HG02973 (cell line): Measurements from ENCODE around the gene MRPL28.
"Not testable (repeated sequence)": the region's sequence is repeated elsewhere in the genome, so short reads cannot be mapped to it uniquely, and the experiment has no call there.

Experiments used
- ATAC-seq: cut with Tn5 transposase; IDR thresholded peaks from one replicate; pipeline ENCODE4 v1.9.1; 2021; ENCODE audit warnings: moderate library complexity; ENCODE audit not compliant: unreplicated experiment

Gene MRPL28

DNA sequence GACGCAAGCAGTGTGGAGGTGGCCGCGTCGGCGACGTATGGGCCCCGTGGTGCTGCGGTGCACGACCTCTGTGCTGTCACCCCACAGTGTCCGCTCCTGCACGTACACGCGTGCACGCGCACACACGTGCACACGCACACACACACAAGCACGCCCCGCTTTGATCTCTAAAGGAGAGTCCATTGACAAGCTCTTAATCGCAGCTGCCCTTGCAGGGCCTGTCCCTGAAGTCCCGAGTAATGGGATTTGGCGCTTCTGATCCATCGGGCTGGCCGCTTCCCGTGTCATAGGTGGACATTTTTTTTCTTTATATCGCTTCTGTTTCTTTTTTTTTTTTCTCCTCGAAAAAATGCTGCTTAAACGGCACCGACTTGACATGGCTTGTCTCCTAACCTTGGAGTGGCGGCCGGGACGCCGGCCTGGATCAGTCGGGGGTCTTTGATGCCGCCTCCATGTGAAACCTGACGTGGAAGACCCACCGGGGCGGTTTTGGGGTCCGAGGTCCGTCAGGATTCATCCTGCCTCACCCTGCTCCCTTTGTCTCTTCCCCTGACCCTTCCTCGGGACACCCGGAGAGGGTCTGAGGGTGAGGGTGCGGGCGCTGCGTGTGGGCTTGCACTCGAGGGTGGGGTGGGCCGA, 9.5 kb downstream of the MRPL28 start:
- ATAC-seq = no peak

GRCh38 chr16:359871-360697, 10.3 kb downstream of the MRPL28 start:
- ATAC-seq = no peak

- no peak for ATAC-seq
These were observed 11.1 kb downstream of the MRPL28 start for GRCh38 chr16:359067-359763.

DNA sequence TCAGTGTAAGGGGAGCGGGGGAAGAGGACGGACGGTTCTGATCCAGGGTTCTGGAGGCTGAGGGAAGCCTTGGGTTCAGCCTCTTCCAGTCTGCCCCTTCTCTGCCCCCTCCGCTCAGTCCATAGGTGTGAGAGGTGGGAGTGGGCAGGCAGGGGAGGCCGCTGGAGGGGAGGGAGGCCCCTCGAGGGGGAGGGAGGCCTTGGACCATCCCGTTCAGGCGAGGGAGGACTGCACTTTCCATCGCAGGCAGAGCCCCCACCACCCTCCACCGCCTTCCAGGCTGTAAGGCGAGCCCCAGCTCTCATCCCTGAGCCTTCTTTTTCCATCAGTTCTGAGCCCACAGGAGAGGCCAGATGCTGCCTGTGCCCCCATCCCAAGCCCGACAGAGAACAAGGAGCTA, 13.6 kb downstream of the MRPL28 start:
- no peak for ATAC-seq

DNA sequence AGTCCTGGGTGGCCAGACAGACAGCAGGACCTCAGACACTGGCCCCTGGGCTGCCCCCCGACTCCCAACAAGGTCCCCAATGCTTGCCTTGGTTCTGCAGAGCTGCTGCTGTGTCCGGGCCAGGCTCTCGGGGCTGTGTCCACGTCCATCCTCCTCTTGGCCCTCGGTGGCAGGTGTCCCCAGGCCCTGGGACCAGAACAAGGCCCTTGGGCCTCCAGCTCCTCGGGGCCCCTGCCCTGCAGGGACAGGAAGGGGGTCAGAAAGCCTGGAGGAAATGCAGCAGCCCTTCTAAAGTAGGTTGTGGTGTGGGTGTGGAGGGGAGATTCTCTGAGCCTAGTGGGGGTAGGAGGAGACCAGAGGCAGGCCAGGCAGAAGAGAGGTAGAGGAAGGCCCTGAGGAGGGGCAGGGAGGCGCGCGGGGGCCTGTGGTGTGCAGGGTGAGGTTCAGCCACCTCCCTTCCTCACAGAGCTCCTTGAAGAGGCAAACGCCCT, 15.3 kb downstream of the MRPL28 start:
- ATAC-seq = no peak

DNA sequence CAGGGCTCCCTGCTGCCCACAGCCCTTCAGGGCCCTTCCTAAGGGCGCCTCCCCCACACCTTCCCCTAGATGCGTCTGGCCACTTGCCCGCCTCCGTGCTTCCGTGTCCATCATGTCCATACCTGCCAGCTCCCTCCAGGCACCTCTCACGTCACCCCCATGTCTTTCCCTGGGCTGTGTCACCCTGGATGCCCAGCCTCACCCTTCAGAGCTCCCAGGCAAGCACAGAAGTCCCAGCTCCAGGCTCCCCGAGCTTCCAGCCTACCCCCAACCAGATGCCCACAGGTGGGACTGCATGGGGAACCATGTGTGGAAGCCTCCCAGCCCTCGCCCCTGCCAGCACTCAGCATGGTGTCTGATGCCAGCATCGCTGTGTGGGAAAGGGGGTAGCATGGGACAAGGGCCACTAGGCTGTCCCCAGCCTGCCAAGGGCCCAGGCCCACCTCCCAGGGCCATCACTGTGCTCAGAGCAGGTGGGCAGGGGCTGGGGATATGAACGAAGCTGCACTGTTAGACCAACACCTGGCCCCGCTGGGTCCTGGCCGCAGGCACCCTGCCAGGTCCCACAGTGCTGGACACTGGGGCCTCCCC, 16.0 kb downstream of the MRPL28 start:
- no peak for ATAC-seq

- ATAC-seq = no peak
These were observed 16.7 kb downstream of the MRPL28 start for GRCh38 chr16:353404-354290.

GRCh38 chr16:352547-353403, 17.6 kb downstream of the MRPL28 start, which contains the start of gene AXIN1:
Gene AXIN1, minus strand, starts transcription at chr16:352723. Its CDS starts 5,698 bp downstream, at chr16:347025.
- ATAC-seq = peak; percentile 56

- peak; percentile 19 for ATAC-seq
These were observed 18.4 kb downstream of the MRPL28 start for GRCh38 chr16:351804-352520.

- no peak for ATAC-seq
These were observed 20.1 kb downstream of the MRPL28 start for GRCh38 chr16:350203-350602.

DNA sequence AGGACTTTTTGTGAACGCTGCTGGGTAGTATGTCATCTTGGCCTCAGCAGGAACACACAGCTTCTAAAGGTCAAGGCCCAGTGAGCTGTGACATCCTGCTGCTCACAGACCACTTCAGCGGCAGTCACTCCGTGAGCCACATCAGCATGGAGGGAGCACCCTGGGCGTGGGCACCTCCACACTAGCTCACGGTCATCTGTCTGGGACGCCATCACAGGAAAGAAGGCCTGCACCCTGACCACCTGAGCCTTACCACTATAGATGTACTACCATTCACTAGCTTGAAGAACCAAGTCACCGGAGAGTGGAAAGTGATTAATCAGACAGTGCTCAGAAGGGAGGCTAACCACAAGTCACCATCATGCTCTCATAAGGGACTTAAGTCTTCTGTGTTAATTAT, 21.1 kb downstream of the MRPL28 start:
- no peak for ATAC-seq

DNA sequence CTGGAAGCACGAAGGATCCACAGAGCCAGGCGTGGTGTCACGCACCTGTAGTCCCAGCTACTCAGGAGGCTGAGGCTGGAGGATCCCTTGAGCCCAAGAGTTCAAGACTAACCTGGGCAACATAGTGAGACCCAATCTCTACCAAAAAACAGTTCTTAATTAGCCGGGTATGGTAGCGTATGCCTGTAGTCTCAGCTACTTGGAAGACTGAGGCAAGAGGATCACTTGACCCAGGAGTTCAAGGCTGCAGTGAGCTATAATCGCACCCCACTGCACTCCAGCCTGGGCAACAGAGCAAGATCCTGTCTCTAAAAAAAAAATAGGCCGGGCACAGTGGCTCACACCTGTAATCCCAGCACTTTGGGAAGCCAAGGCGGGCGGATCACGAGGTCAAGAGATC, 21.8 kb downstream of the MRPL28 start:
- not testable (repeated sequence) for ATAC-seq

- no peak for ATAC-seq
These were observed 23.1 kb downstream of the MRPL28 start for GRCh38 chr16:347203-347602.

DNA sequence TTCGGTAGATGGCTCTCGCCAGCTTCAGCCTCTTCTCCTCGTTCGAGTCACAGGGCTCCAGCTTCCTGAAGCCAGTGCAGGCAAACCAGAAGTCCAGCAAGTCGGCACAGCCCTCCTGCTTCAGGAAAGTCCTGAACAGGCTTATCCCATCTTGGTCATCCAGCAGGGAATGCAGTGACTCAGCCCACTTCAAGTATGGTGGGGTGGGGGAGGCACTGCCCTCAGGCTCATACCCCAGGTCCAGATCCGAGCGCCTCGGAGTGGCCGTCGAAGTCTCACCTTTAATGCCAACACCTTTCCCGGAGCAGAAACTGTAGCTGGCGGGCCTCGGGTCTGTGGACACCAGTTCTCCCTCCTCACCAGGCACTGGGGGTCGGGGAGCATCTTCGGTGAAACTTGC, 23.8 kb downstream of the MRPL28 start:
- ATAC-seq = no peak

- ATAC-seq = no peak
These were observed 24.6 kb downstream of the MRPL28 start for GRCh38 chr16:345772-346171.

- no peak for ATAC-seq
These were observed 27.7 kb downstream of the MRPL28 start for GRCh38 chr16:342455-343213.

GRCh38 chr16:341974-342336, 28.4 kb downstream of the MRPL28 start:
- ATAC-seq = not testable (repeated sequence)
